ENCODE data around the gene TMEM14A.
"Not testable (repeated sequence)": the region's sequence is repeated elsewhere in the genome, so short reads cannot be mapped to it uniquely, and the experiment has no call there.

The TMEM14A gene

DNA sequence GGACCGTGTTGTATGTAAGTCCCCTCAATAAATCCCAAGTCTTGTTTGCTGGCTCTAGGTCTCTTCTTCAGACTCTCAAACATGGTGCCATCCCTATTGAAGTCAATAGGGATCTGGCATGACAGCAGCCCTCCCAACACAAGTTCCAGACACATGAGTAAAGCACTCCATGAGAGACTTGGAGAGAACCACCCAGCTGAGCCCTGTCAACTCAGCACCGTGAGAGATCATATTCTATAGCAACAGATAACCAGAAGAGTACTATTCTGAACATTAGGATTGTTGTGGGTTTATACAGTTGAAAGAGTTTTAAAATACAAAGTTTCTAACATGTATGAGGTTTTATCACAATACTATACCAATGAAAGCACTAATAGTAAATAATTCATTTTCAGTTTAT lies 23.5 kb downstream of the TMEM14A start:
- no peak for DNase-seq (ENCODE audit: low read depth in 1 of 2, low spot score in 1 of 2)

DNA sequence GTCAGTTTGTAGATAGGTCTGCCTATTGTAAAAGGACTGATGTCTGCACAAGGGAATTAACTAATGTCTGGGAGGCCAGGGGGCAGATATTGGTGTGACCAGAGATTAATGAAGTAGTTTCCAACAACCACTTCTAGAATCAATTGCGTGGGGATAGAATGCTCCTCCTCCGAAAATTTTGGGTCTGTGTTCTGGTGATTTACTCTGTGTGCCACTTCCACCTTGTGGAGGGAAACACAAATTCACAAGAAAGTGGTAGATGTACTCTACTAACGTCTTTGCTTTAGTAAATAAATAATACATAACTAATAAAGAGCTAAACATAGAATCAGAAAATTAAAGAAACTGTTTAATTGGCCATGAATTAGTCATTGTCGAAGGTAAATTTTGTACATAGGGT lies 25.5 kb downstream of the TMEM14A start:
- no peak for DNase-seq (ENCODE audit: low read depth in 1 of 2, low spot score in 1 of 2)

DNA sequence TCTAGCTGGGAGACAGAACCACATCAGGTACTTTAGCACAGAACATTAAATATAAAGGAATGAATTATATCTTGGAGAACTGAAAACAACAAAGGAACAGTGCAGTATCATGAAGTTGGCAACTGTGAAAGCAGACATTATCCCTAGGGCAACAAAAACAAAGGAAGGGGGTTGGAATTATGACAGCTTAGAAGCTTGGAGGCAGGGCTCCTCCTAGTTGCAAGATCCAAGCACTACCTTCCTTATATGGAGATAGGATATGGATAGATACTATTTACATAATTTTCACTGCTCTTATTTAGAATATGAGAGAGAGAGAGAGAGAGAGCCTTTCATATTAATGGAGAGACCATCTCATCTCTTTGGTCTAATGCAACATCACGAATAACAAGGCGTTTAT lies 27.0 kb downstream of the TMEM14A start:
- DNase-seq (ENCODE audit: low read depth in 1 of 2, low spot score in 1 of 2), result no peak

DNA sequence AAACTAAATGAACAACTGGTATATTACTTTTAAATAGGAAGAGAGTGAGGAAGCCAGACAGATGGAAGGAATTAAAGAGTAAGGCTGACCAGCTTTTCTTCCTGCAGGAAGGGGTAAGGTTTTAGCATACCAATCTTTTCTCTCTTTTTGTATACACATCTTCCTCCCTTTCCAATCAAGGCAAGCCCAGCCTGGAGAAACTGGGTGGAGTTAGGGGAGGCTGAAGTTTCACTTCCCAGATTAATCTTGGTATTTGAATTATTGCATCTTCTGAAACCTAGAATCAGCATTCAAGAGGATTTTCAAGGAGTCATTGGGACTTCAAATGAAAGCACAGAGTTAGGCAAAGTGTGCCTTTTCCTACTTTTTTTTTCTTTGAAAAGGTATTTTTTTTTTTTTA lies 33.1 kb downstream of the TMEM14A start:
- no peak for DNase-seq (ENCODE audit: low read depth in 1 of 2, low spot score in 1 of 2)

DNA sequence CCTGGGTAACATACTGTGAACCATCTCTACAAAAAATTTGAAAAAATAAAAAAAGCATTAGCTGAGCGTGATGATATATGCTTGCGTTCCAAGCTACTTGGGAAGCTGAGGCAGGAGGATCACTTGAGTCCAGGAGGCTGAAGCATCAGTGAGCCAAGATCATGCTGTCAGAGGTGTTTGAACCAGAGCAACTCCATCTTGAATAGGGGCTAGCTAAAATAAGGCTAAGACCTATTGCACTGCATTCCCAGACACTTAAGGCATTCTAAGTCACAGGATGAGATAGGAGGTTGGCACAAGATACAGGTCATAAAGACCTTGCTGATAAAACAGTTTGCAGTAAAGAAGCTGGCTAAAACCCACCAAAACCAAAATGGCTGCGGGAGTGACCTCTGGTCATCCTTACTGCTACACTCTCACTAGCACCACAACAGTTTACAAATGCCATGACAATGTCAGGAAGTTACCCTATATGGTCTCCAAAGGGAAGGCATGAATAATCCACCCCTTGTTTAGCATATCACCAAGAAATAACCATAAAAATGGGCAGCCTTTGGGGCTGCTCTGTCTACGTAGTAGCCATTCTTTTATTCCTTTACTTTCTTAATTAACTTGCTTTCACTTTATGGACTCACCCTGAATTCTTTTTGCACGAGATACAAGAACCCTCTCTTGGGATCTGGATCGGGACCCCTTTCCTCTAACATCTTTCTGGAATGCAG lies 34.0 kb downstream of the TMEM14A start:
- DNase-seq (ENCODE audit: low read depth in 1 of 2, low spot score in 1 of 2), result not testable (repeated sequence)

DNA sequence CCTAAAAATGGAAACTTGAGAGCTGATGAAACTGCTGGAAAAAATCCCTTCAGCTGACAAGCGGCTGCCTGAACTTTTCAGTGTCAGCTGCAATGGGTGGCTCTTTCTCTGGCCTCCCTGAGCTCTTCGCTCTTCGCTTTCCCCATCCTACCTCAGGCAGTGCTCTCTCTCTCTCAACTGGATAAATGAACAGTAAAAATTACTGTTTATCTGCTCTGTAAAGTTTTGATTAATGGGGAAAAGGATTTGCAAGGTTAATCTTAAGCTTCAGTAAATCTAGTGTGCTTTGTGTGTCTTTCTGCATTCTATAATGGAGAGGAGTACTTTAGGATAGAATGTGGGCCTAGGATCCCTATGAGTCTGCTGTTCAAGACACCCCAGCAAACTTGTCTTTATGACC lies 35.1 kb downstream of the TMEM14A start:
- DNase-seq (ENCODE audit: low read depth in 1 of 2, low spot score in 1 of 2), result no peak

DNA sequence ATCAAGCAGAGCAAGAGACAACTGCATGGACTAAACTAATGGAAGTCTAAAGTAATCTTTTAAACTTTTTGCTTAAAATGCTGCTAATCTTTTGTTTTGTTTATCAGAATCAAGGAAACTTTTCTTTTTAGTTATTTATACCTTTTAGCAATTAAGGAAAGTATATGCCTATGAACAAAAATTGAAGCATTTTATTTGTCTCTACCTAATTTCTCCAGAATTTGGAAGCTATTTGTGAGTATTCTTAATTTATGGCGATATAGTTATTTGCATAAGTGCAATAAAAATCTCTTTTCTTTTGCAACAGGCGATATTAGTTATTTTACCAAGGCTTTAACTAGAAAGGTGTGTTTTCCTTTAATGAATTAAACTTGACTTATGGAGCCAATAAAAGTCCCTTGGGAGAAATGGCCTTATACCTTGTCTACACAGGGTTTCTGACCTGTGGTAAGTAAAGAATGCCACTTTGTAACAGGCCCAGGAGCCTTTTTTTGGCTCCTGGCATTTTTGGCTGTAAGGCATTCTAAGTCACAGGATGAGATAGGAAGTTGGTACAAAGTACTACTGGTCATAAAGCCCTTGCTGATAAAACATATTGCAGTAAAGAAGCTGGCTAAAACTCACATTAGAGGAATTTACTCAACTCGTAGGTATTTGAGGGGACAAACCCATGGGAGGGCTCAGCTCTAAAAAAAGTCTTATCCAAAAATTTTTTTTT lies 37.2 kb downstream of the TMEM14A start:
- no peak for DNase-seq (ENCODE audit: low read depth in 1 of 2, low spot score in 1 of 2)

DNA sequence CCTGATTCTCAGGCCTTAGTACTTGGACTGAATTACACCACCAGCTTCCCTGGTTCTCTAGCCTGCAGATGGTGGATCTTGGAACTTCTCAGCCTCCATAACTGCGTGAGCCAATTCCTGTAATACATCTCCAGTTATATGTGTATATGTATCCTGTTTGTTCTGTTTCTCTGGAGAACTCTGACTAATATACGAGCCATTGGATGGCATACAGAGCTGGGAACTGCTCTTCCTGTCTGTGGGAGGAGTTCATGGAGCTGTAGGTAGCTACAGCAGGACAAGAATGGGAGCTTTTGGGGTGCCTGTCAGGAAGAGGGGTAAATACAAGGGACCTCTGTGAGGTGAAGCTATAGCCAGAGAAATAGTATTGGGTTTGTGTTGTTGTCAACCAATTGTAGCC lies 41.2 kb downstream of the TMEM14A start:
- no peak for DNase-seq (ENCODE audit: low read depth in 1 of 2, low spot score in 1 of 2)

DNA sequence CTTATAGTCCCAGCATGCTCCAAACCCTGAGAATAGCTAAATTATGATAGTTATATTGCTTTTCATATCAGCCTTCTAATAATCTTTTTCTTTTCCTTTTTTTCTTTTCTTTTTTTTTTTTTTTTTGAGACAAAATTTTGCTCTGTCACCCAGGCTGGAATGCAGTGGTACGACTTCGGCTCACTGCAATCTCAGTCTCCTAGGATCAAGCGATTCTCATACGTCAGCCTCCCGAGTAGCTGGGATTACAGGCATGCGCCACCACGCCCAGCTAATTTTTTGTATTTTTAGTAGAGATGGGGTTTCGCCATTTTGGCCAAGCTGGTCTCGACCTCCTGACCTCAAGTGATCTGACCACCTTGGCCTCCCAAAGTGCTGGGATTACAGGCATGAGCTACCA lies 43.8 kb downstream of the TMEM14A start:
- not testable (repeated sequence) for DNase-seq (ENCODE audit: low read depth in 1 of 2, low spot score in 1 of 2)

DNA sequence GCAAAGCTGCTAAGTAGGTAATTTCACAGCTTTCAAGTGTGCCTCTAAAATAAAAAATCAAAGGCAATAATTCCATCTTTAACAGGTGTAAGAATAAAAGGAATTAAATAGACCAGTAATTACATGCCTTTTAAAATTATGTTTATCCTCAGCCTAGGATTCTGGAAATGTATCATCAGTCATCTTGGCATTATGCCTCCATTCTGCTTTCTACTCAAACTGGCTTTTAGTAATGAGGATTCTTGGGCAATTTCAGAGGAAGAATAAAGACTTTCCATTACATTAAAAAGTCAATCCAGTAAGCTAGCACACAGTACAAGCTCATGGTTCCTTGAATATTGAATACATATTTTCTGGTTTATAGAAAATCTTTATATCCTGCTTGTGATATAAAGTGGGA lies 47.6 kb downstream of the TMEM14A start:
- no peak for DNase-seq (ENCODE audit: low read depth in 1 of 2, low spot score in 1 of 2)

DNA sequence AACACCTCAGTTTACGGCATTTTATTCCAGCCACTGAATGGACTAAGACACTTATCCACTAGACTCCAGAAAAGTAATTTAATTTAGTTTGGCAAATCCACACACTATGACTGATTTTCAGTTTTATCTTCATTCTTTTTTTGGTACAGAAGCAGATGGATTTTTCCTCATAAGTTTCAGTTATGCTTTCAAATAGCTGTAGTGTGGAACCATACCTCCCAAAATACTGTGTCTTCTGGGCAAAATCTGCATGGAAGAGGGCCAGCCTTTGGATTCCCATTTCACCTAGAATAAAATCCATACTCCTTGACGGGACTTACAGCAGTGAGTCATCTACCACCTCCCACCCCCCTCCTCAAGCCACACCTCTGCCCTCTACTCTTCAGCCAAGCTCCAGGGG lies 49.4 kb downstream of the TMEM14A start:
- no peak for DNase-seq (ENCODE audit: low read depth in 1 of 2, low spot score in 1 of 2)

DNA sequence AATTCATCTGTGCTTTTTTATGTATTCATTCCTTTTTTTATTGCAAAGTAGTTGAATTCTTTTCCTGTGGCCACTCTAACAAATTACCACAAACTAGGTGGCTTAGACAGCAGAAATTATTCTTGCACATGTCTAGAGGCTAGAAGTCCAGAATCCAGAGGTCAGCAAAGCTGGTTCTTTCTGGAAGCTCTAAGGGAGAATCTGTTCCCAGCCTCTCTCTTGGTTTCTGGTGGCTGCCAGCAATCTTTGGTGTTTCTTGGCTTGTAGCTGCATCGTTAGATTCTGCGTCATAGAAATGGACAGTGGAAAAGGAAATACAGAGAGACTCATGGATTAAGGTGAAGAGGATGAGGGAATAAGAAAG lies 53.1 kb downstream of the TMEM14A start:
- no peak for DNase-seq (ENCODE audit: low read depth in 1 of 2, low spot score in 1 of 2)

DNA sequence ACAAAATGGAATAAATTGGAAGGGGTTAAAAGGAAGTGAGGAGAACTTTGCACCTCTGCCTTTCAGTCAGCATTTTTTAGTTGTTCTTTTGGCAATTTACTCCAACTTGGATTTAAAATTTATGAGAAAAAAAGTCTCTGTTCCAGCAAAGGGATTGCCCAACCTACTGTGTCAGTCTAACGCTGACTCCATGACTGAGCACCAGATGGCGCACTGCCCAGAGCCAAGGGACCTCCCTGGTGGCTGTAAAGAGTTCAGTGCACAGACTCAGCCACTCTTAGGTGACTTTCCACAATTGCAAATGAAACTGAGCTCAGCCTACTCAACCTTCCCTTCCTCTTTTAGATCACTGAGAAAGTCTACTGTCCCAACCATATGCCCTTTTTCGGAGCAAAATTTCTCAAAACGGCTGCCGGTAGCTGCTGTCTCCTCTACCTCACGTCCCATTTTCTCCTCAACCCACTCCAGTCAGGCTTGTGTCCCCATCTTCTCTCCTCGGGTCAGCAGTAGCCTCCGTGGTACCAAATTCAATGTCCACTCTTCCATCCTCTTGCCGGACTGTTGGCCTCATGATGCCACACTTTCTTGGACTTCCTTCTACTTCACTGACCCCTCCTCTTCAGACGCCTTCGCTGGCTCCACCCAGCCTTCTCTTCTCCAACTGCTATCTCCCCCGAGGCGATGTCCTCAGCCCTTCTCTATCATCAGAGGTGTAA lies 53.7 kb downstream of the TMEM14A start:
- DNase-seq (ENCODE audit: low read depth in 1 of 2, low spot score in 1 of 2), result peak in 1 of 2 donors; percentile 32

DNA sequence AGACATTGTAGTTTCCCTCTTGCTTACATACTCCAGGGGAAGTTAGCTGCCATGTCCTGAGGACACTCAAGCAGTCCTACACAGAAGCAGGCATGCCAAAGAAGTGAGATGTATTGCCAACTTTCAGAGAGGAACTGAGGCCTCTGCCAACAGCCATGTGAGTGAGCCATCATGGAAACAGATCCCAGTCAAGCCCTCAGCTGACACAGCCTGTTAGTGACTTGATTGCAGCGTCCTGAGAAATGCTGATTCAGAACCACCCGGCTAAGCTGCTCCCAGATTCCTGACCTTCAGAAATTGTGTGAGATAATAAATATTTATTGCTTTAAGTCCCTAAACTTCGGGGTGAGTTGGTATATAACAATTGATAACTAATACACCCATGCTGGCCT lies 54.2 kb downstream of the TMEM14A start:
- DNase-seq (ENCODE audit: low read depth in 1 of 2, low spot score in 1 of 2), result no peak

DNA sequence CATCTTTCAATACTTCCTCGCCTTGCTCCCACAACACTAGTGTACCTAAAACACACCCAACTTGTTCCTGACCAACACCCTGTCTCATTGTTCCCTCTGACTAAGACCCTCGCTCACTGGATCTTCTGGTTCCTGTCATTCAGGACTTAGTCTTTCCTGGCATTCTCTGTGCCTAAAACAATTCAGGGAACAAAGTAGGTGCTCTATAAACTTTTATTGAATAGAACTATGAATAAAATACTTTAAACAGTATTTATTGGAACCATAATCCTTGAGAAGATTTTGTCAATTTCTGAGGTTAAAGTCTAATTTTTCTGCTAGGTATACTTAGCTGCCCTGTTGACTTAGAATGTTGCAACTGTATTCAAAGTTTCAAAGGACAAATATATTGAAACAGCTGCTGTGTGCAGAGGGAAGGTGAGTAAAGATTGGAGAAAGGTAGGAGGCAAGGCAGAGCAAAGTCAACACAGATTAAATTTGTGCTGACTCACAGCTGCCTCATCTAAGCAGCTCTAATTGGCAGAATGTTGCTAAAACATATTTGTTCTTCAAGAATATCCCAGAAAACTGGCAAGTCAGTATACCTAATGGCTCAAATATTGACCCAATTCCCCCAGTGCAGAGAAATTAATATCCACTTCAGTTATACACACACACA lies 54.8 kb downstream of the TMEM14A start:
- DNase-seq (ENCODE audit: low read depth in 1 of 2, low spot score in 1 of 2), result no peak

DNA sequence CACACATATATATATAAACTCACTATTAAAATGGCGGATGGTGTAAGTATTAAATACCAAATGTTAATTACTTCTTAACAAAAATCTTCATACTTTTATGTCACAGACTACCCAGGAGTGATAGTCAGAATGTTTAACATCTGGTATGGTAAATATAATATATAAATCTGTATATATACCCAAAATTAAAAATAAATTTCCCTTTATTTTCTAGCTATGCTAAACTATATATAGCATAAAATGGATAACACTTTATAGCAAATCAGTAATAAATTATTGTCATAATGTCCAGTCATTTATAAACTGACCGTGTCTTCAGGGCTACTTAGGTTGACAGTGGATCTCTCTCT lies 55.3 kb downstream of the TMEM14A start:
- no peak for DNase-seq (ENCODE audit: low read depth in 1 of 2, low spot score in 1 of 2)

DNA sequence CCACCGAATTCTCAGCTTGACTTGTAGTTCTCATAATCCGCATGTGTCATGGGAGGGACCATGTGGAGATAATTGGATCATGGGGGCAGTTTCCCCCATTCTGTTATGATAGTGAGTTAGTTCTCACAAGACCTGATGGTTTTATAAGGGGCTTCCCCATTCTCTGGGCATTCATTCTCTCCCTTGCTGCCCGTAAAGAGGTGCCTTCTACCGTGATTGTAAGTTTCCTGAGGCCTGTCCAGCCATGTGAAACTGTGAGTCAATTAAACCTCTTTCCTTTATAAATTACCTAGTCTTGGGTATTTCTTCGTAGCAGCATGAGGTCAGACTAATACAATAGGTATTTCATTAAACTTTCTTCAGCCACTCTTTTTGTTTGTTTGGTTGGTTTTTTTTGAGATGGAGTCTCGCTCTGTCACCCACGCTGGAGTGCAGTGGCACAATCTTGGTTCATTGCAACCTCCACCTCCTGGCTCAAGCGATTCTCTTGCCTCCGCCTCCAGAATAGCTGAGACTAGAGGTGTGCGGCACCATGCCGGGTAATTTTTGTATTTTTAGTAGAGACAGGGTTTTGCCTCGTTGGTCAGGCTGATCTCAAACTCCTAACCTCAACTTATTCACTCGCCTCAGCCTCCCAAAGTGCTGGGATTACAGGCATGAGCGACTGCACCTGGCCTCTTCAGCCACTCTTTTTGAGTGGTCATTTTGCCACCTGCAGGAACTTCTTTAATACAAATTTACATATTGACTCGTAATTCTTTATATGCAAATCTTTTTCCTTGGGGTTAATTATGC lies 56.0 kb downstream of the TMEM14A start:
- no peak for DNase-seq (ENCODE audit: low read depth in 1 of 2, low spot score in 1 of 2)

DNA sequence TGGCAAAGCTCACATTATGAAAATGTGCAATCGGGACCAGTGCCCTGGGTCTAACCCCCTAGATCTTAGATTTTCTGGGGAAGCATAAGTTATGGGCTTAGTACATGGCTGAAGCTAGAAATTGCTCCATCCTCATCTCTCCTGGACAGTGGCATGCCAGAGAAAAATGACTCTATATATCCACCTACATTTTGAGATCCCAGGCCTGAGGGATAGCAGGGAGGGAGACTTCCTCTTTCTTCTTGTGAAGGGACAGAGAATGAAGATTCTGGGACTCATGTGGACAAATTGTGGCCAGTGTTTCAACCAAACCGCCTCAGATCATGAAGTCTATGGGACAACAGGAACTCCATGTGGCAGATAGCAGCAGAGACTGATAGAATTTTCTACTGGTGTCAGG lies 57.0 kb downstream of the TMEM14A start:
- no peak for DNase-seq (ENCODE audit: low read depth in 1 of 2, low spot score in 1 of 2)

DNA sequence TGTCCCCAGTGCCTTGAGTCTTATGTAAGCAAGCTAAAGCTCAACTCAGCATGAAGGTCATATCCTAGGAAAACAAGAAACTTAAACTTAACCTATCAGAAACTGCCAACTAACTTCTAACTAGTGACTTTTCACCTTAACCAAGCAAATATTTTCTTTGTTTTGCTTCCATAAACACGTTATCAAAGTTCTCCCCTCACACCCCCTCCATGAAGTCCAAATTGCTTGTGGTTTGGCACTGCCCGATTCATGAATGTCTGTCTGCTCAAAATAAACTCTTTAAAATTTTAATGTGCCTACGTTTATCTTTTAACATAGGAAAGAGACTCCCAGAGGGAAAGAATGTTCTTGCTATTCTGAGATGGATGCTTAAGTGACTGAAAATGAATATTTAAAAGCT lies 57.5 kb downstream of the TMEM14A start:
- DNase-seq (ENCODE audit: low read depth in 1 of 2, low spot score in 1 of 2), result no peak

DNA sequence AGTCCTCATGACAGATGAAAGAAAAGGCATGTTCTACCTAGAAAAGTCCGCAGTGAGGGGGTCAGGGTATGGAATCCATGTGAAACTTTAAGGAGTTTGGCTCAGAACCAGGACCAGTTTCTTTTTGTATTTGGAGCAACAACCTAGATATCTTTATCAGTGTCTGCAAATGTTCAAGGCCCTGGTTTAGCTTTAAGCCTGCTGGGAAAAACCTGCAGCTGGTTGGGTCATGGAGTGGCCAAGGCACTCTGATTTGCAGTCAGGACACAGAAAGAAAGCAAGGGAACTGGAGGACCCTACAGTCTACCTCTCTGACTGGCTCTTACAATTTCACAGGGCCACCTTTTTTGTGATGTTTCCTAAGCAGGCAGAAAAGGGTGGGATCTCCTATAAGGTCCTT lies 58.7 kb downstream of the TMEM14A start:
- no peak for DNase-seq (ENCODE audit: low read depth in 1 of 2, low spot score in 1 of 2)

DNA sequence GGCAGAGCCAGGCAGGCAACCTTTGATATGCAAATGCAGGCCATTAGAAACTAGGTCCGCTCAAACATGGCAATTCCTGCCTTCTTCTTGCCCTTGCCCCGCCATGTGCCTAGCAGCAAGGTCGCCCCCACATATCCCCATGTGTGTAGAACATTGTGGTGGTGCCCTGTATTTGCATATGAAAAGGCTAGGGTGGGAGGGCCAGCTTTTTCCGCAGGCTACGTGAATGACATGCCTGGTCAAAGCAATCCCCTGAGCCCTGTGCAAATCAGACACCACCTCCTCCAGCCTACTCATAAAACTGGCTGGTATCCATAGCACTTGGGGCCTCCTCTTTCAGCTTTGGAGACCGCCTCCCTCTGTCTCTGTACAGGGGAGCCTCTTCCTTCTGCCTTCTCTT lies 60.8 kb downstream of the TMEM14A start:
- DNase-seq (ENCODE audit: low read depth in 1 of 2, low spot score in 1 of 2), result no peak
